Thyroid gland (tissue), 4 donors: ENCODE measurements around the gene FGD3. TPM values are rescaled to one million over a fixed set of nuclear protein-coding genes. Genes with fewer than 3 reads are reported as not detected.

ENCODE experiments used
- DNase-seq, 2 donors: peaks; one replicate each; pipeline ENCODE4 v3.0.0-alpha.2; 2019
- H3K27ac ChIP-seq, 3 donors: fragments of 200-600 bp; sonication (generic); 1 replicate in 2 of 3; 2 replicates in 1 of 3; pipeline ENCODE4 v1.5.1; 2016 to 2019; ENCODE audit warnings: mild to moderate bottlenecking in 1 of 3, moderate library complexity in 1 of 3
- H3K27me3 ChIP-seq: fragments of 200-600 bp; sonication (generic); one replicate; pipeline ENCODE4 v1.5.1; 2019
- H3K36me3 ChIP-seq, 2 donors: fragments of 200-600 bp; sonication (generic); one replicate each; pipeline ENCODE4 v1.5.1; 2016 to 2019
- H3K4me1 ChIP-seq, 2 donors: fragments of 200-600 bp; sonication (generic); one replicate each; pipeline ENCODE4 v1.5.1; 2017 to 2019
- H3K4me3 ChIP-seq, 3 donors: fragments of 200-600 bp; sonication (generic); replicated peaks in 1 of 3; 1 replicate in 2 of 3; 2 replicates in 1 of 3; pipeline ENCODE4 v1.5.1; 2016; ENCODE audit warnings: mild to moderate bottlenecking in 1 of 3
- H3K9me3 ChIP-seq: fragments of 200-600 bp; sonication (generic); one replicate; pipeline ENCODE4 v1.5.1; 2017
- POLR2A ChIP-seq, 2 donors: fragments of 450-650 bp; IDR thresholded peaks; one replicate each; pipeline ENCODE4 v1.6.1; 2017; ENCODE audit warnings: antibody characterized with exemption in 2 of 2, mild to moderate bottlenecking in 2 of 2, moderate library complexity in 1 of 2
- WGBS, 2 donors: methylation state at CpG; one replicate each; pipeline ENCODE4 v1.1.5; 2017; 5-methylcytosine and 5-hydroxymethylcytosine counted together
- intact Hi-C: fragments of 100-400 bp; cut with DNase I; formaldehyde crosslinking; loops from one replicate; pipeline ENCODE4 v1.15.1; 2023
- total RNA-seq, 4 donors: library from RNA; depleted of rRNA; stranded (reverse); fragments of >200 nt; gene quantifications; one replicate each; pipeline ENCODE4 v1.2.3, GENCODE V29; 2016
- TF ChIP-seq, protein P1 (sequence below), 6 experiments: fragments of 200-600 bp in 3 of 6; fragments of 450-650 bp in 3 of 6; sonication (generic) in 3 of 6; IDR thresholded peaks; one replicate each; pipeline ENCODE4 v1.5.1; 2016 to 2019; ENCODE audit warnings: antibody characterized with exemption in 6 of 6, mild to moderate bottlenecking in 2 of 6, inconsistent platforms in 1 of 6, moderate library complexity in 1 of 6

The FGD3 gene
- total RNA-seq, 4 donors from 2014 or later = 5.2 to 6.6 (median 5.6) TPM

DNA sequence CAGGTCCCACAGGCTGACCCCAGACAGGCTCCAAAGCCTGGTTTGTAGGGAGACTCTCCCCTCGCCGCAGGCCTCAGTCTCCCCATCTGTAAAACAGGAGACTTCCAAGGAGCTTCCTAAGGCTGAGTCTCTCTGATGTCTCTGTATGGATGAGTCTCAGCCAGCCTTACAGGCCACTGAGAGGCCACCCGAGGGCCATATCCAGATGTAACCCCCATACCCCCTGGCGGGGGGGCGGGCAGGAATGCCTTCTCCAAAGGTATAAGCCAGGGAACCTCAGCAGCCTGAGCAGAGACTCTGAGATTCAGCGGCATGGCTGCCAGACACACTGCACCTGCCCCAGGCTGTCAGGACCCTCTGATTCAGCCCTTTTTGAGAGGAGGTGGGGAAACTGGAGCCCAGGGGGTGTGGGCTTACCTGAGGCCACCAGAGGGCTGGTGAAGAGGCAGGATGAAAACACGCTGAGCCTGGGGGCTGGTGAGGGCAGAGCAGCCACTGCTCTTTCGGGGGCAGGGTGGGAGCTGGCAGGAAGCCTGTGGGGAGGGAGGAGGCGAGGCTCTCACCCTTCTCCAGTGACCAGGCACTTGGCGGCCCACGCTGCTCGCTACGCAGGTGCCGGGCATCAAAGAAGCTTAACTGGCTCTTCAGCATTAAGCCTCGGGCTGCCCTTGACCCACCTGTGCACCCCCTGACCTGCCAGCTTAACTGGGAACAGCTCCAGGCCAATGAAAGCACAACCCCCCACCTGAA lies 105.6 kb downstream of the FGD3 start:
- no peaks in the 10 kb centered on the region for H3K9me3 ChIP-seq
- TF ChIP-seq POLR2A (IDR thresholded peaks at IDR 0.05) = no peak
- TF ChIP-seq, protein P1, sequence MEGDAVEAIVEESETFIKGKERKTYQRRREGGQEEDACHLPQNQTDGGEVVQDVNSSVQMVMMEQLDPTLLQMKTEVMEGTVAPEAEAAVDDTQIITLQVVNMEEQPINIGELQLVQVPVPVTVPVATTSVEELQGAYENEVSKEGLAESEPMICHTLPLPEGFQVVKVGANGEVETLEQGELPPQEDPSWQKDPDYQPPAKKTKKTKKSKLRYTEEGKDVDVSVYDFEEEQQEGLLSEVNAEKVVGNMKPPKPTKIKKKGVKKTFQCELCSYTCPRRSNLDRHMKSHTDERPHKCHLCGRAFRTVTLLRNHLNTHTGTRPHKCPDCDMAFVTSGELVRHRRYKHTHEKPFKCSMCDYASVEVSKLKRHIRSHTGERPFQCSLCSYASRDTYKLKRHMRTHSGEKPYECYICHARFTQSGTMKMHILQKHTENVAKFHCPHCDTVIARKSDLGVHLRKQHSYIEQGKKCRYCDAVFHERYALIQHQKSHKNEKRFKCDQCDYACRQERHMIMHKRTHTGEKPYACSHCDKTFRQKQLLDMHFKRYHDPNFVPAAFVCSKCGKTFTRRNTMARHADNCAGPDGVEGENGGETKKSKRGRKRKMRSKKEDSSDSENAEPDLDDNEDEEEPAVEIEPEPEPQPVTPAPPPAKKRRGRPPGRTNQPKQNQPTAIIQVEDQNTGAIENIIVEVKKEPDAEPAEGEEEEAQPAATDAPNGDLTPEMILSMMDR (IDR thresholded peaks at IDR 0.05) = peak in 3 of 6 experiments; percentile 9 to 32 (median 21)
- intact Hi-C loops = no loop called here
- peak; percentile 88 to 95 for DNase-seq
- no peaks in the 10 kb centered on the region for H3K27me3 ChIP-seq
- WGBS, 2 donors = 52 to 84% methylated on average over 6 to 13 of the region's 15 CpGs
- H3K36me3 ChIP-seq = no peaks in the 10 kb centered on the region
- peaks cover 34 to 56% of the 10 kb centered on the region in 2 donors for H3K4me1 ChIP-seq
- H3K4me3 ChIP-seq = no peak overlapping the region
- peak overlapping the region; percentile 58 to 76 (median 72) for H3K27ac ChIP-seq

DNA sequence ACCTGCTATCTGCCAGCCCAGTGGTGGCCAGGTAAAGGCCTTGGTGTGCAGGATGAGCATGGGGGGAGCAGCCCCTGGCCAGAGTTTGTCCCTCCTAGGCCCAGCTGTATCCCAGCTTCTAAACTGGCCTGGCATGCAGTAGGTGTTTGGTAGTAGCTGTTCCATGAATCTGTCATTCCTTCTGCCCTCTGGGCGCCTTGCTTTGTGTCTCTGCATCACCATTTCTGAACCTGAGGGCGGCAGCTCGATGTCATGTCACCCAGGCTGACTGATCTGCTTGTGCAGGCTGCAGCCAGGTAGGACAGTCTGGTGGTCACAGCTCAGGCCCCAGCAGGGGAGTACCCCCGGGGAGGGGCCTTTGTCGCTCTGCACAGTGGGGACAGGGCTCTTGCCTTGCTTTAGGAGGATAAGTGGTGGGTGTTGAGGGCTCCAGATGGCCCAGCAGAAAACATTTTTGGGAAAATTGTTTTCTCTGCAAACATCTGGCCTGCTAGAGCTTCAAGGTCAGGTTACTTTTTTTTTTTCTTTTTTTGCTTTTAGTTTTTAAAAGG lies 106.5 kb downstream of the FGD3 start:
- TF ChIP-seq, protein P1 (IDR thresholded peaks at IDR 0.05) = no peak
- TF ChIP-seq POLR2A (IDR thresholded peaks at IDR 0.05) = no peak
- H3K27ac ChIP-seq = peak overlapping the region; percentile 58 to 76 (median 72)
- intact Hi-C loops = no loop called here
- H3K27me3 ChIP-seq = no peaks in the 10 kb centered on the region
- 75 to 93% methylated on average over 5 of the region's 5 CpGs for WGBS, 2 donors
- peaks cover 38 to 64% of the 10 kb centered on the region in 2 donors for H3K4me1 ChIP-seq
- H3K36me3 ChIP-seq = no peaks in the 10 kb centered on the region
- H3K9me3 ChIP-seq = no peaks in the 10 kb centered on the region
- DNase-seq = no peak
- H3K4me3 ChIP-seq = no peak overlapping the region

DNA sequence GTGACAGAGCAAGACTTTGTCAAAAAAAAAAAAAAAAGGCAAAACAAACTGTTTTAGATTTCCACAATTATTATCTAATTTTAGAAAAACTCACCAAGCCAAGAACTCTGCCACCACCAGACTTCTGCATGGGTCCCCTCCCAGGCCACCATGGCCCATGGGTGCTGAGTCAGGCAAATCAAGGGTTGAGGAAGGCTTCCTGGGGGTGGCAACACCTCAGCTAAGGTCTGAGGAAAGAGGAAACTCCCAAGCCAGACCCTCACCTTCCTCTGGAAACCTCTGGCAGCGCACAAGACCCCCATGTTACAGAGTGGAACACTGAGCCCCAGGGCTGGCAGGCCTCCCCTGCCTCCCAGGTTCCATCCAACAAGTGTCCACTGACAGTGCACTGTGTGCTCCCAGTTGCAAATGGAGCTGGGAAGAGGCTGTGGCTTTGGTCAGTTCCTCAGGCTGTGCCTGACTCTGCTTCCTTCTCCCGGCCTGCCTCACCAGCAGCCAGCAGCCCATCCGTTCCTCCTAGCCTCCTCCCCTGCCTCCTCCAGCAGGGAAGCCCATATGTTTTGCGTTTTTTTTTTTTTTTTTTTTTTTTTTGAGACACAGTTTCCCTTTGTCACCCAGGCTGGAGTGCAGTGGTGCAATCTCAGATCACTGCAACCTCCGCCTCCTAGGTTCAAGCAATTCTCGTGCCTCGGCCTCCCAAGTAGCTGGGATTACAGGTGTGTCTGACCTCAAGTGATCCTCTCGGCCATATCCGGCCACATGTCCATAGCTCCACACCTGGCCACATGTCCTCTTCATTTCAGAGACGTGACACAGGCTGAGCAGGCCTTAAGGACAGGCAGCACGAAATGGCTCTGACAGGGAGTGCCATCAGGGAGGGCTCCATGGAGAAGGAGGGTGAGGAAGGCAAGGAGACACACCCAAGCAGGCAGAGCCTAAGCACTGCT lies 107.7 kb downstream of the FGD3 start:
- intact Hi-C loops = no loop called here
- TF ChIP-seq, protein P1 (IDR thresholded peaks at IDR 0.05) = no peak
- no peak for TF ChIP-seq POLR2A (IDR thresholded peaks at IDR 0.05)
- Histone ChIP-seq H3K4me1 (peaks cover 38 to 64% of the 10 kb centered on the region in 2 donors), H3K36me3 (no peaks in the 10 kb centered on the region), H3K4me3 (no peak overlapping the region), H3K9me3 (no peaks in the 10 kb centered on the region), H3K27ac (peak overlapping the region; percentile 2 to 77 (median 17)), H3K27me3 (no peaks in the 10 kb centered on the region)
- no peak for DNase-seq
- WGBS, 2 donors = 88 to 92% methylated on average over 11 of the region's 11 CpGs

DNA sequence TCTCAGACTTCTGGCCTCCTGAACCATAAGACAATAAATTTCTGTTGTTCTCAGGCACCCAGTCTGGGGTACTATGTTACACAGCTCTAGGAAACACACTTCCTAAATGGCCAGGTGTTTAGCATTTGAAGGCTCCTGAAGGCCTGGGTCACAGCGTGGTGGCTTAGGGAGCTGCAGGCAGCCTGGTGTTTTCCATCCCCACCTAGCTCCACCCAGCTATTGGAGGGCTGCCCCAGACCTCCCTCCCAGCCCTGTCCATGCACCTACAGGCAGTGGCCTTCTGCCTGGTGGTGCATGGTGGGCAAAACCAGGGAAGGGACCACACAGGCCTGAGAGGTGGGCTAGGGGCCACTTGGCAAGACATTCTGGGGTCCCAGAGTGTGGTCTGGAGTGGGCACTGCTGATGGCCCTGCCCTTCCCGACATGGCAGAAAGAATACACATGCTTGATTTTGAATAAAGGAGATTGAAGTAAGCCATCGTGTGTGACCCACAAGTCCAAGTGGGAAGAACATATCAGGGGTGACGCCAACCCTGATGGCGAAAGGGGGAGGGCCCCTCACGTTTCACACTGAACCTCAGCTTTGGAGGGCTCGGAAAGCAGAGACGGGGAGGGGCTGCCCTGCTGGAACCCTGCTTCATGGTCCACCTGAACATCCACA lies 109.8 kb downstream of the FGD3 start:
- intact Hi-C loops = no loop called here
- TF ChIP-seq, protein P1 (IDR thresholded peaks at IDR 0.05) = no peak
- TF ChIP-seq POLR2A (IDR thresholded peaks at IDR 0.05) = no peak
- DNase-seq = no peak
- 85 to 88% methylated on average over 8 of the region's 8 CpGs for WGBS, 2 donors
- H3K27ac ChIP-seq = peak overlapping the region in 1 of 3 donors; percentile 77
- H3K27me3 ChIP-seq = no peaks in the 10 kb centered on the region
- peaks cover 35 to 51% of the 10 kb centered on the region in 2 donors for H3K4me1 ChIP-seq
- no peaks in the 10 kb centered on the region for H3K36me3 ChIP-seq
- no peak overlapping the region for H3K4me3 ChIP-seq
- H3K9me3 ChIP-seq = no peaks in the 10 kb centered on the region
